Dermis microvascular lymphatic vessel endothelial cell (primary cell): ENCODE data around the gene NPAS1. TPM values are rescaled to one million over a fixed set of nuclear protein-coding genes. Genes with fewer than 3 reads are reported as not detected.
"Not testable (repeated sequence)": the region's sequence is repeated elsewhere in the genome, so short reads cannot be mapped to it uniquely, and the experiment has no call there.

Experiments used
- DNase-seq, 2 donors: peaks; one replicate each; pipeline versions ENCODE4 v3.0.0 to v3.0.0-alpha.2; 2010; ENCODE audit warnings: low read depth in 2 of 2
- total RNA-seq: library from RNA; depleted of rRNA; stranded (reverse); fragments of >200 nt; gene quantifications from 2 replicates; pipeline ENCODE4 v1.2.1, GENCODE V29; 2014

Gene NPAS1
- total RNA-seq, 1 donor from 2014 or later: not detected

GRCh38 chr19:46990991-46991676 is 28.5 kb upstream of the NPAS1 start:
- DNase-seq: peak; percentile 73 to 83

GRCh38 chr19:46992699-46993535 is 26.7 kb upstream of the NPAS1 start:
- DNase-seq: peak; percentile 71 to 86

- no peak for DNase-seq
Observed at GRCh38 chr19:46993622-46994021, 26.0 kb upstream of the NPAS1 start.

- DNase-seq: no peak
Observed at GRCh38 chr19:46994141-46994686, 25.4 kb upstream of the NPAS1 start.

- DNase-seq: no peak
Observed at GRCh38 chr19:46995492-46995891, 24.1 kb upstream of the NPAS1 start.

- DNase-seq: no peak
Observed at GRCh38 chr19:46998445-46999125, 21.1 kb upstream of the NPAS1 start.

- no peak for DNase-seq
Observed at GRCh38 chr19:46999377-46999776, 20.3 kb upstream of the NPAS1 start.

- DNase-seq: no peak
Observed at GRCh38 chr19:46999878-47000277, 19.8 kb upstream of the NPAS1 start.

- DNase-seq: no peak
Observed at GRCh38 chr19:47000373-47000772, 19.3 kb upstream of the NPAS1 start.

- DNase-seq: no peak
Observed at GRCh38 chr19:47001584-47001983, 18.1 kb upstream of the NPAS1 start.

GRCh38 chr19:47002106-47002766 is 17.4 kb upstream of the NPAS1 start:
- DNase-seq: no peak

GRCh38 chr19:47002853-47003610 is 16.6 kb upstream of the NPAS1 start:
- DNase-seq: no peak

GRCh38 chr19:47003611-47004465 is 15.8 kb upstream of the NPAS1 start:
- DNase-seq: no peak

GRCh38 chr19:47005164-47005641 is 14.4 kb upstream of the NPAS1 start:
- DNase-seq: no peak

GRCh38 chr19:47005873-47006272 is 13.8 kb upstream of the NPAS1 start:
- DNase-seq: no peak

GRCh38 chr19:47006496-47006895 is 13.1 kb upstream of the NPAS1 start:
- DNase-seq: no peak

GRCh38 chr19:47010549-47010948 is 9.1 kb upstream of the NPAS1 start:
- not testable (repeated sequence) for DNase-seq

GRCh38 chr19:47012617-47013016 is 7.0 kb upstream of the NPAS1 start:
- no peak for DNase-seq

GRCh38 chr19:47013041-47013517 is 6.6 kb upstream of the NPAS1 start:
- DNase-seq: peak in 1 of 2 donors; percentile 56
